Transverse colon (tissue), 4 donors: ENCODE results near the gene MROH2B. TPM values are rescaled to one million over a fixed set of nuclear protein-coding genes. Genes with fewer than 3 reads are reported as not detected.

ENCODE experiments used
- DNase-seq: peaks from one replicate; pipeline ENCODE4 v3.0.0-alpha.2; 2019
- H3K27ac ChIP-seq, 4 donors: fragments of 200-600 bp; sonication (generic); 2 replicates each; pipeline ENCODE4 v1.5.1; 2016 to 2018; ENCODE audit warnings: inconsistent platforms in 4 of 4
- H3K27me3 ChIP-seq: fragments of 200-600 bp; sonication (generic); 2 replicates; pipeline ENCODE4 v1.5.1; 2017; ENCODE audit warnings: inconsistent platforms
- H3K36me3 ChIP-seq, 4 donors: fragments of 200-600 bp; sonication (generic); 2 replicates each; pipeline ENCODE4 v1.5.1; 2017 to 2019; ENCODE audit warnings: inconsistent platforms in 4 of 4
- H3K4me1 ChIP-seq, 4 donors: fragments of 200-600 bp; sonication (generic); 2 replicates each; pipeline ENCODE4 v1.5.1; 2017 to 2020; ENCODE audit warnings: inconsistent platforms in 4 of 4
- H3K4me3 ChIP-seq, 4 donors: fragments of 200-600 bp; sonication (generic); 1 replicate in 1 of 4; 2 replicates in 3 of 4; pipeline versions ENCODE4 v1.5.1 to v1.6.1; 2017 to 2019; ENCODE audit warnings: inconsistent platforms in 4 of 4
- H3K9me3 ChIP-seq, 2 donors: fragments of 200-600 bp; sonication (generic); 2 replicates each; pipeline ENCODE4 v1.5.1; 2017 to 2019; ENCODE audit warnings: inconsistent platforms in 2 of 2
- CTCF ChIP-seq, 5 experiments: fragments of 200-600 bp in 3 of 5; fragments of 450-650 bp in 2 of 5; sonication (generic) in 3 of 5; IDR thresholded peaks; 1 replicate in 2 of 5; 2 replicates in 3 of 5; pipeline ENCODE4 v1.5.1; 2016 to 2017; ENCODE audit warnings: antibody characterized with exemption in 5 of 5, inconsistent platforms in 3 of 5, mild to moderate bottlenecking in 2 of 5, moderate library complexity in 1 of 5
- EP300 ChIP-seq: sonication (generic); formaldehyde crosslinking; IDR thresholded peaks from one replicate; pipeline ENCODE4 v1.6.1; 2017; ENCODE audit warnings: antibody characterized with exemption, low read depth
- POLR2A ChIP-seq: fragments of 450-650 bp; IDR thresholded peaks from one replicate; pipeline ENCODE4 v1.6.1; 2016; ENCODE audit warnings: antibody characterized with exemption, mild to moderate bottlenecking, moderate library complexity
- POLR2AphosphoS5 ChIP-seq, 3 donors: sonication (generic); formaldehyde crosslinking; IDR thresholded peaks; one replicate each; pipeline ENCODE4 v1.6.1; 2016; ENCODE audit warnings: antibody characterized with exemption in 3 of 3
- WGBS, 2 donors: methylation state at CpG; one replicate each; pipeline ENCODE4 v1.1.5; 2018; ENCODE audit warnings: low coverage in 1 of 2; 5-methylcytosine and 5-hydroxymethylcytosine counted together
- in situ Hi-C, 4 donors: fragments of 200-750 bp; cut with MboI; loops; one replicate each; pipeline versions ENCODE4 v1.15.0 to v1.15.1; 2017; ENCODE audit warnings: low sequenced_read_pairs in 3 of 4, low pct_ligation_motif_present in 1 of 4, low pct_unique_long_range_greater_than_20kb in 1 of 4
- intact Hi-C: fragments of 100-400 bp; cut with DNase I; formaldehyde crosslinking; loops from one replicate; pipeline ENCODE4 v1.15.1; 2023; ENCODE audit warnings: low total_unique reads
- small RNA-seq, 4 donors: library from RNA; depleted of rRNA; stranded (forward); fragments of <200 nt; gene quantifications; one replicate each; pipeline ENCODE3, GENCODE V24; 2016
- total RNA-seq, 4 donors: library from RNA; depleted of rRNA; stranded (reverse); fragments of >200 nt; gene quantifications; one replicate each; pipeline ENCODE4 v1.1.0, GENCODE V29; 2016

The MROH2B gene
- total RNA-seq, 4 donors from 2014 or later = not detected

GRCh38 chr5:40960037-40960436 is 111.1 kb downstream of the MROH2B start:
- no peaks in the 10 kb centered on the region for H3K9me3 ChIP-seq
- H3K4me3 ChIP-seq = no peak overlapping the region
- in situ Hi-C loops (no loop called here), intact Hi-C loops (no loop called here)
- TF ChIP-seq EP300 = no peak
- no peak for TF ChIP-seq CTCF (IDR thresholded peaks at IDR 0.05)
- TF ChIP-seq POLR2AphosphoS5 (IDR thresholded peaks at IDR 0.05) = no peak
- TF ChIP-seq POLR2A = no peak
- WGBS, 2 donors = 92 to 93% methylated on average over 1 of the region's 1 CpG
- H3K4me1 ChIP-seq = no peaks in the 10 kb centered on the region
- H3K27ac ChIP-seq = no peak overlapping the region
- no peaks in the 10 kb centered on the region for H3K36me3 ChIP-seq
- H3K27me3 ChIP-seq = no peaks in the 10 kb centered on the region
- DNase-seq = no peak

- Histone ChIP-seq H3K27me3 (no peaks in the 10 kb centered on the region), H3K27ac (no peak overlapping the region), H3K36me3 (no peaks in the 10 kb centered on the region), H3K9me3 (no peaks in the 10 kb centered on the region), H3K4me1 (no peaks in the 10 kb centered on the region), H3K4me3 (no peak overlapping the region)
- in situ Hi-C loops = no loop called here
- WGBS, 2 donors = 87 to 90% methylated on average over 5 of the region's 5 CpGs
- no peak for DNase-seq
- intact Hi-C loops = no loop called here
- TF ChIP-seq POLR2AphosphoS5 (IDR thresholded peaks at IDR 0.05) = no peak
- TF ChIP-seq EP300 = no peak
- no peak for TF ChIP-seq CTCF (IDR thresholded peaks at IDR 0.05)
- no peak for TF ChIP-seq POLR2A
Measured at GRCh38 chr5:40958811-40959210, 112.3 kb downstream of the MROH2B start.

GRCh38 chr5:40957048-40957447 is 114.1 kb downstream of the MROH2B start:
- Histone ChIP-seq H3K4me1 (no peaks in the 10 kb centered on the region), H3K4me3 (no peak overlapping the region), H3K9me3 (no peaks in the 10 kb centered on the region), H3K36me3 (no peaks in the 10 kb centered on the region), H3K27ac (no peak overlapping the region), H3K27me3 (no peaks in the 10 kb centered on the region)
- TF ChIP-seq CTCF (IDR thresholded peaks at IDR 0.05) = no peak
- TF ChIP-seq EP300 = no peak
- TF ChIP-seq POLR2A = no peak
- no peak for TF ChIP-seq POLR2AphosphoS5 (IDR thresholded peaks at IDR 0.05)
- in situ Hi-C loops (no loop called here), intact Hi-C loops (no loop called here)
- WGBS, 2 donors = 97 to 100% methylated on average over 3 of the region's 3 CpGs
- no peak for DNase-seq

GRCh38 chr5:40955313-40955712 is 115.8 kb downstream of the MROH2B start:
- WGBS, 2 donors = 63 to 77% methylated on average over 5 of the region's 5 CpGs
- Histone ChIP-seq H3K4me3 (no peak overlapping the region), H3K27me3 (no peaks in the 10 kb centered on the region), H3K4me1 (no peaks in the 10 kb centered on the region), H3K9me3 (no peaks in the 10 kb centered on the region), H3K27ac (no peak overlapping the region), H3K36me3 (no peaks in the 10 kb centered on the region)
- in situ Hi-C loops = no loop called here
- intact Hi-C loops = no loop called here
- no peak for DNase-seq
- no peak for TF ChIP-seq CTCF (IDR thresholded peaks at IDR 0.05)
- no peak for TF ChIP-seq EP300
- no peak for TF ChIP-seq POLR2A
- no peak for TF ChIP-seq POLR2AphosphoS5 (IDR thresholded peaks at IDR 0.05)

Small RNA genes lying within 50 kb of the gene (small RNA-seq; reads per million reads assigned to genes)
- gene AC114967.1 = 0 reads per million in 4 donors

Other genes starting within 250 kb of the MROH2B start
- 100 to 1,000 TPM in 2 of 4 donors, 10 to 100 TPM in 2; 15.1 to 157 (median 90.5) TPM for gene RPL37, start 236.1 kb downstream of the MROH2B start, total RNA-seq
- 1 to 10 TPM in 3 of 4 donors, under 1 TPM in 1; 0.60 to 4.4 (median 3.0) TPM for gene CARD6, start 230.0 kb downstream of the MROH2B start, total RNA-seq
- gene C7, start 161.8 kb downstream of the MROH2B start, total RNA-seq = 100 to 1,000 TPM in 3 of 4 donors, 10 to 100 TPM in 1; 77.4 to 170 (median 127) TPM
- 1 to 10 TPM in 3 of 4 donors, not detected in 1; 1.9 to 2.2 (median 2.0) TPM for gene C6, start 142.2 kb upstream of the MROH2B start, total RNA-seq